ENCODE data around the gene RHPN2. TPM values are rescaled to one million over a fixed set of nuclear protein-coding genes. Genes with fewer than 3 reads are reported as not detected.
A peak's percentile ranks its signal among the peaks of the same experiment; 100 is the strongest.
"Not testable (repeated sequence)": the region's sequence is repeated elsewhere in the genome, so short reads cannot be mapped to it uniquely, and the experiment has no call there.

RHPN2 gene
- total RNA-seq, 1 donor from 2014 or later, result 1.6 TPM

DNA sequence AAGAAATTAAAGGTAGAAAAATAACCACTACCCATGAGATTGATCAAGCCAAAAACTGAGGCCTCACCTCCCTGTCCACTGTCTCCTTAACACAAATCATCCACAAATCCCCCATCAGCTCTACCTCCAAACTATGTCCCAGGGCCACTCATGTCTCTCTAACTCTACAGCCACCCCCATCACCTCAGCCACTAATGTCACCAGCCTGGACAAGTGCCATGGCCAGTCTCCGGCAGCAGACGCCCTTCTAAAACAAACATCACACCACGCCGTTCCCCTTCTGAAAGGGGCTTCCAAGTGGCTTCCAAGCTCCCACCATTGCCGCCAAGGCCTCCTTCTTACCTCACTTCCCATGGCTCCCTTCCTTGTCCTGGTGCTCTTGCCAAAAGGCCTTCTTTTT, 76.4 kb downstream of the RHPN2 start:
- not testable (repeated sequence) for DNase-seq (ENCODE audit: low spot score in 2 of 2); FAIRE-seq

DNA sequence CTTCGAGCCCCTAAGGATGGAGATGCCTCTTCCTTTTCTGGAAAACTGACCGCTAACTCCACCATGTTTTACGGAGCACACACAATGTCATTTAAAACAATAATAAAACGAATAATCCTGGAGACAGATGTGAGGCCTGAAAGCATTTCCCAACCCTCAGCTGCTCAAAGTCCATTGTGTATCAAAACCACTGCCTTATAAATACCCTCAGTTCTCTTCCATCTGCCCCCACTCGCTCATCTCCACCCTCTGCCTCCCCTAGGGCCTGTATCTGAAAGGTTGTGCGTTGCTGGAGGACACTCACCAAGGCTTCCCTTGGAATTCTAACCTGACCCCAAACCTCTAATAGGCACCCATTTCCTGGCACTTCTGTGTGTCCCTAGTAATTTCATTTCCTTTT, 82.2 kb downstream of the RHPN2 start:
- FAIRE-seq; DNase-seq (ENCODE audit: low spot score in 2 of 2): not testable (repeated sequence)

DNA sequence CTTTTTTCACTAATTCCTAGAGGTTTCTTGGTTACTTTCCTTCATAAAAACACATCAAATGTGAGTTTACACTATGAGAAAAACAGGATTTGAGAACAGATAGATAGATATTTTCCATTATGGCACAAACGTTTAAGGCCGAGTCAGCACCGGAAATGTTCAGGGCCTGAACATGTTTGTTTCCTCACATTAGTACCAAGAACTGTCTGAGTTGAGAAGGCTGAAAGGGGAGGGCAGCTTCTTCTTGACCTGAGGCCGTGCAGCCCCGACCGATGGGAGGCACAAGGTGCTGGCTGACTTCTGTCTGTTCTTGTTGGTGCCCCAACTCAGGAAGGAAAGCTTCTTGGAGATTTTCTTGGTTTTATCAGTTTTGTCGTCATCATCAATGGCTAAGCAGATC, 84.9 kb downstream of the RHPN2 start:
- DNase-seq (ENCODE audit: low spot score in 2 of 2); FAIRE-seq: not testable (repeated sequence)

DNA sequence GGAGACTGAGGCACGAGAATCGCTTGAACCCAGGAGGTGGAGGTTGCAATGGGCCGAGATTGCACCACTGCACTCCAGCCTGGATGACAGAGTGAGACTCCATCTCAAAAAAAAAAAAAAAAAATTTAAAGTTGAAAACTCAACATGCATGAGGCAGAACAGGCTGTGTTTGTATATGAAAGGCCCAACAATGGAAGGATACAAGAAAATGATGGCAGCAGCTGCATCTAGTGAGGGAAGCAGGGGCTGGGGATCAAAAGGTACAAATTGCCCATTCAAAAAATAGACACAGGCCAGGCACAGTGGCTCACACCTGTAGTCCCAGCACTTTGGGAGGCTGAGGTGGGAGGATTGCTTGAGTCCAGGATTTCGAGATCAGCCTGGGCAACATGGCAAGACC, 86.9 kb downstream of the RHPN2 start:
- not testable (repeated sequence) for DNase-seq (ENCODE audit: low spot score in 2 of 2); FAIRE-seq

DNA sequence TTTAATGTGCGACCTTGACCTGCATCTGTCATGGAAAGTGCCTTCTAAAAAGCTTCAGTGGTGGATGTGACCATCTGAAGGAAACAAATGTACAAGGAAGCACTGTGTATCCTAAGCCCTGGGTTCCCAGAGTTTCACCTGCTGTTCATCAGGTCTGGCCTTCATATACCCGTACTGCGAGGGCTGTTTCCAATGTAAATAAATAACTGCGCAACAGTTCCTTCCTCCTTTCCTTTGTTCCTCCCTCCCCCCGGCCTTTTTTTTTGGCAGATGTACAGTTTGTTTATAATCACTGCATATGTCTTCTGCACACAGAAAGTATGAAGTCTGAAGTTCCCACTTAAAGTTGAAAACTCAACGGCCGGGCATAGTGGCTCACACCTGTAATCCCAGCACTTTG, 87.4 kb downstream of the RHPN2 start:
- no peak for FAIRE-seq
- no peak for DNase-seq (ENCODE audit: low spot score in 2 of 2)

DNA sequence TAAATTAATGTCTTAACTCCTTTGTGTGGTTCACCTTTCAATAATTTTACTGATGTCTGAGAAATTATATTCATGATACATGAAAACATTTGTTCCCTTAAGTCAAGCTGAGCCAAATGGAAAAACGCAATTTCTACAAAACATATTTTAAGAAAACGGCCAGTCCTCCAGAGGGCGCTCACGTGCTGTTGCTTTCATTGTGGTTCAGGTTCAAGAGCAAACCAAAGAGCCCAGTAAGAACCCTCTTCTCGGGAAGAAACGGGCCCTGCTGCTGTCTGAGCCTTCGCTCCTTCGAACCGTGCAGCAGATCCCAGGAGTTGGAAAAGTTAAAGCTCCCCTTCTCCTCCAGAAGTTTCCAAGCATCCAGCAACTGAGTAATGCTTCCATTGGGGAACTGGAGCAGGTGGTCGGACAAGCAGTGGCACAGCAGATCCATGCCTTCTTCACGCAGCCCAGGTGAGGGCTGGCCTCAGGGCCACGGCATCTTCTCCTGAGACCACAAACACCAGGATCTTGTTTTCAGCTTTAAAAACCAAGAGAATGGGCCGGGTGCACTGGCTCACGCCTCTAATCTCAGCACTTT, 88.4 kb downstream of the RHPN2 start:
- DNase-seq (ENCODE audit: low spot score in 2 of 2) (peak; percentile 26 to 54), FAIRE-seq (no peak)

DNA sequence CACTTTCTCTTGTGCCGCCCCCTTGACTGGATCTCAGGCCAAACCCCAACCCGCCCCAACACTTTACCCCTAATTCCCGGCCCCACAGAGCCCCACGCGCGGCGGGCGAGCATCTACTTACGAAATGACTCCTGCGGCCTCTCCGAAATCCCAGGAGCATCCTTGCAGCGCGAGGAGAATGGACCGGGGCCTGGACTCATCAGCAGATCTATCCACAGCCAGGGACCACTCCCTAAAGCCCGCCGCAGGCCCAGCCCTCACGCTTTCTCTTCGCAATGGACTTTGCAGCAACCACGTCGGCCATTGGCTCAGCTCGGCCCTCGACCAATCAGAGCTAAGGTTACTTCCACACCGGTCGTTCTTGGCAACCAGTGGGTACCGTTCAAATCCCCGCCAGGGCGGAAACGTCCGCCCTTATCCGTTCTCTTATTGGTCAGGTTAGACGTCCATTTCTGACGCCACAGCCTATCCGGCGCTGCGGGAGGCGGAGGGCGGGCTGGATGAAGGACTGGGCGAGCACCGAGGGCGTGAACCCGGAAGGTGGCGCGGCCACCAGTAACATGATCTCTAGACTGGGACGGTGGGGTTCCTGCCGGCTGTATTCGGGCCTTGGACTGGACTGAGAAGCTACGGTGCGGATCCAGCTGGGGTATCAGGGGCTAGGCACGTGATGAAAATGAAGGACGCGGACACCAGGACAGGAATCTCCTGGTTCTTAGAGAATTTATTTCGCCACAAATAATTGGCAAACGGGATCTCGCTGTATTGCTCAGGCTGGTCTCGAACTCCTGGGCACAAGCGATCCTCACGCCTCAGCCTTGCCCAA, 92.8 kb downstream of the RHPN2 start, which contains the start of the genes CEP89 and FAAP24:
Gene CEP89 (minus strand): TSS at position 244 of the 826 bp plus-strand sequence. CDS start 84 bp downstream, at position 160.
Gene FAAP24 (plus strand): TSS at position 528 of the 826 bp plus-strand sequence. CDS start 955 bp downstream, outside the sequence.
- FAIRE-seq, result peak; percentile 96
- peak; percentile 85 to 96 for DNase-seq (ENCODE audit: low spot score in 2 of 2)

DNA sequence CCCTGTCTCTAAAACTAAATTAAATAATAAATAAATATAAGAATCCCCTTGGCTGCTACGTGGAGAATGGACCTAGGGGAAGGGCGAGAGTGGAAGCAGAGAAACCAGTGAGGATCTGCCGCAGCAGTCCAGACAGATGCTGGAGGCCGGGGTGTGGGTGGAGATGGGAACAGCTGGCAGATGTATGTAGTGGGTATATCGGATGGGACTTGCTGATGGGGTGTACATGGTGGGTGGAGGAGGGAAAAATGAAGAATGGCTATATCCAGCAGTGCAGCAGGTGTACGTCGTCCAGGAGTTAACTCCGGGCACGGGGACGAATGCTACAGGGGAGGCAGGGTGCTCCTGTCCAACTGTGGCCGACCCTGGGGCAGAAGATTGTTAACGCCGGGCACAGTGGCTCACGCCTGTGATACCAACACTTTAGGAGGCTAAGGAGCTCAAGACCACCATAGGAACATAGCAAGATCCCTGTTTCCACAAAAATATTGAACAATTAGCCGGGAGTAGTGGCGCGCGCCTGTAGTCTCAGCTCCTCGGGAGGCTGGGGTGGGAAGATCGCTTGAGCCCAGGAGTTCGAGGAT, 93.6 kb downstream of the RHPN2 start:
- no peak for FAIRE-seq

DNA sequence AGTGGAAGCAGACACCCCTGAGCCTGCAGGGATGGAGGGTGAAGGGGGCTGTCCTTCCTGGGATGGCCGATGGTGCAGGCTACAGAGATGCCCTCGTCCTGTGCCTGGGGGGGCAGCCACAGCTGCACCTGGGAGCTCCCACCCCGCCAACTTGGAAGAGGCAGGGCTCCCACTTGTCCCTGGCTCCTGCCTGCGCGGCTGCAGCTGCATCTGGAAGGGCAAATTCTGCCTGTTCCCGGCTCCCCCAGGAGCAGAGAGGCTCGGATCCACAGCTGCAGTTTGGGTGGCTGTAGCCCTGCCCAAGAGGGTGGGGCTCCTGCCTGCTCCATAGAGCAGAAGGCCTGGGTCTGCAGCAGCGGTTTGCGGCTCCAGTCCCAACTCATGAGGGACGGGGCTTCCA, 95.1 kb downstream of the RHPN2 start:
- DNase-seq (ENCODE audit: low spot score in 2 of 2), result no peak
- FAIRE-seq, result no peak

More for the DNA sequence above, 93.6 kb downstream of the RHPN2 start:
- no peak for DNase-seq (ENCODE audit: low spot score in 2 of 2)

DNA sequence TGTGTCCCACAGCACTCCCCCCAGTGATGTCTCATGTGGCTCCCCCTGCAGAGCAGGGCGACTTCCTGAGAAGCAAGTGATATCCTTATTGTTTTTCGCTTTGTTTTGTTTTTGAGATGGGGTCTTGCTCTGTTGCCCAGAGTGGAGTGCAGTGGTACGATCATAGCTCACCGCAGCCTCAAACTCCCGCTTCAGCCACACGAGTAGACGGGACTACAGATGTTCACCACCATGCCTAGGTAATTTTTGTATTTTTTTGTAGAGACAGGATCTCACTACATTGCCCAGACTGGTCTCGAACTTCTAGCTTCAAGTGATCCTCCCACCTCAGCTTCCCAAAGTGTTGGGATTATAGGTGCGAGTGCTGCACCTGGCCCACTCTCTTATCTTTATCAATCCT, 97.9 kb downstream of the RHPN2 start:
- no peak for FAIRE-seq
- no peak for DNase-seq (ENCODE audit: low spot score in 2 of 2)

DNA sequence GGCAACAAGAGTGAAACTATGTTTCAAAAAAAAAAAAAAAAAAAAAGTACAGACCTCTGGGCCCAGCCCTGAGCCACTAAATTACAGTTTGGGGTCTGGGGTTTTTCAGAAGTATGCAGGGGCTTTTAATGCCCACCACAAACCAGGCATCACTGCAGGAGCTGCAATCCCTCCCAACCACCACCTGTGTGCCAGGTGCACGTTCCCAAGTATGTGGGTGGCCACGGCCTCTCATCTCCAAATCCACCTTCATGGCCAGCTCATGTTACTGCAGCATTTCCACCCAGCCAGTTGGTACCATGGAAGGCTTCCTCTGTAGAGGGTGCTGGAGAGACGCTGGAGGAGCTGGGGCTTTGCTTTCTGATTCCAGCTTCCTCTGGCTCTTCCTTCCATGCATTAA, 119.4 kb downstream of the RHPN2 start:
- FAIRE-seq (no peak), DNase-seq (ENCODE audit: low spot score in 2 of 2) (no peak)

DNA sequence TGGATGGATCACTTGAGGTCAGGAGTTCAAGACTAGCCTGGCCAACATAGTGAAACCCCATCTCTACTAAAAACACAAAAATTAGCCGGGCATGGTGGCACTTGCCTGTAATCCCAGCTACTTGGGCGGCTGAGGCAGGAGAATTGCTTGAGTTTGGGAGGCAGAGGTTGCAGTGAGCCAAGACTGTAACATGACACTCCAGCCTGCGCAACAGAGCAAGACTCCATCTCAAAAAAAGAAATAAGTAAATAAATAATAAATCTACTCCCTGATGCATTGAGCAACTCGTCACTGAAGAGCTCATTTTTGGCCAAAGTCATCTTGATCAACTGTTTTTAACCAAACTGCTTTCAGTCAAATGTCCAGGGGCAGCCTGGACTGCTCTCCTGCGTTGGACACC, 123.4 kb downstream of the RHPN2 start:
- FAIRE-seq; DNase-seq (ENCODE audit: low spot score in 2 of 2): not testable (repeated sequence)

DNA sequence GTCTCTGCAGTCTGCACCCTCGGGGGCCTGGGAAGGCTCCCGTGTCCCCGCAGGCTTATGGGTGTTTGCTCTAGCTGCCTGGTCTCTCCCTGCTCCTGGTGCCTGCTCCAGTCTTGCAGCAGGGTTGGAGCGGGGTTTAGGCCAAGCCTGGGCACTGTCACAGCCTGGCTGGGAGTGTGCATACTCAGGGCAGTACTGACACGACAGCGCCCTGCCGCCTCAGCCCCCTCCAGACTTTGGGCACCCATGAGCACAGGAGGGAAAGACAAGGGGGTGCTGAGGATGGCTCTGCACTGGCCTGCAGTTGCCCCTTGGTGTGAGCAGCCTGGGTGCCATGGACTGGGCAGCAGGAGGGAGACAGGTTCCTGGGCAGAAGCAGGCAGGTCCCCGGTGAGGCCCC, 128.6 kb downstream of the RHPN2 start:
- FAIRE-seq (no peak), DNase-seq (ENCODE audit: low spot score in 2 of 2) (no peak)

DNA sequence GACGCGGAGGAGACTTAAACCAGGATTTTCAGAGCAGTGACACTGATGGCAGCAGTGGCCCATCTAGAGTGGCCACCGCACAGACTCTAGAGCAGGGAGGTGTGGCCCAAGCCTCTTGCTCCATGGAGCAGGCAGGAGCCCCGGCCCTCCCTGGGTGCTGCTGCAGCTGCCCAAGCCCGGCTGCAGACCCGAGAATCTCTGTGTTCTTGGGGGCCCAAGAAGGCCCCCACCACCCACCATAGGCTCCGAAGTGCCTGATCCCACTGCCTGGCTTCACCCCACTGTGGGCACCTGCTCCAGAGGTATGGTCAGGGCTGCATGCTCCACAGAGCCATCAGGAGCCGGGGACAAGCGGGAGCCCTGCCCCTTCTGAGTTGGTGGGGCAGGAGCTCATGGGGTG, 129.1 kb downstream of the RHPN2 start:
- no peak for FAIRE-seq
- no peak for DNase-seq (ENCODE audit: low spot score in 2 of 2)

DNA sequence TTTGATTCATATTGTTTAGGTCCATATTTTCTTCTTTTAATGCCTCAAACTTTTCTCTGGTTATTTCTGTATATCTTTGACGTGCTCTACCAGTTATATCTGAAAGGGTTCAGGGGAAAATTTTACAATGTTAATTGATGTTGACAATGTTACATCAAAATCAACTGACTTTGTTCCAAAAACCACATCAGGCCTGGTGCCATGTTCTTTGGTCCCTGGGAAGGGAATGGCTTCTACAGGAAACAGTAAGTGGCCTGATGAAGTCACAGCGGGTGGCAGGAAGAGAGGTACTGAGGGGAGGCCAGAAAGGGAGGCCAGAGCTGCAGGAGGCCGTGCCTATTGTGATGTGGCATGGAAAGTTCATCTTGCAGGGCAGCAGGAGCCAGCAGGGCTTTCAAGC, 131.1 kb downstream of the RHPN2 start:
- DNase-seq (ENCODE audit: low spot score in 2 of 2), result no peak
- FAIRE-seq, result no peak

DNA sequence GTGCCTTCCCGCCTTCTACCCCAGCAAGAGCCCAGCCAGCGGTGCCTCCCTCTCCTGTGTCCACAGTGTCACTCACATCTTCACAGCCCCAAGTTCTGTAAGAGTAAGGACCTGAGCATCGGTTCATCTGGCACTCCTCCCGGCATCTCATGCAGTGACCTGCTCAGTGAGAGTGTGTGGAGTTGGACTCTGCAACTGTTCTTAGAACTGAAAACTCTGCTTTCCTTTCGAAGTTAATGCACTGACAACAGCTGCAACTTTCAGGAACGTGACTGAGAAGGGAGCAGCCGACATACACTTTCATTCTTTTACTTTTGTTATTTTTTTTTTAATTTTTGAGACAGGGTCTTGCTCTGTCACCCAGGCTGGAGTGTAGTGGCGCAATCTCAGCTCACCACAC, 134.1 kb downstream of the RHPN2 start:
- FAIRE-seq, result no peak

DNA sequence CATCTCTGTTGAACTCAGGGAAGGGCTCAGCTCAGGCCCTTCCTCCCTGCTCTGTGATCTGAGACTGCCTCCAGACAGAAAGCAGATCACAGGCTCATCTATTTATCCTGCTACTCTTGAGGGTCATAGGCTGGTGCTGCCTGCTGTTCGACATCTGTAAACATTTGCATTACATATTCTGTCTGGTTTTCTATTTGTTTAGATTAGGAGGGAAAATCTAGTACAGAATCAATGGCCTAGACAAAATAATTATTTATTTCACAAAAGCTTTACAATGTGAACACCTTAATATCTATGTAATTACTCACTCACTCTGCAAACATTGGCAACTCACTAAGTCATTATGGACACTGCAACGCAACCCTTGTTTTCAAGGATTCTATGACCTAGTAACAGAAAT, 135.9 kb downstream of the RHPN2 start:
- FAIRE-seq, result no peak
- DNase-seq (ENCODE audit: low spot score in 2 of 2), result no peak

More for the DNA sequence above, 134.1 kb downstream of the RHPN2 start:
- no peak for DNase-seq (ENCODE audit: low spot score in 2 of 2)
